K562 (cell line): ENCODE results near the gene YPEL2. TPM values are rescaled to one million over a fixed set of nuclear protein-coding genes. Genes with fewer than 3 reads are reported as not detected.

Experiments
- ATAC-seq: fragments of 200-7000 bp; cut with Tn5 transposase; 3 replicates; pipeline ENCODE4 v1.9.1; 2020; ENCODE audit warnings: moderate library complexity
- BruUV-seq: library from RNA; stranded (reverse); fragments of 400-500 nt; replicated peaks from 2 replicates; lab custom pipeline; 2021; lab: Mats Ljungman, UMichigan
- CTCF ChIA-PET: fragments of 300-600 bp; formaldehyde crosslinking; extraction: SDS; loops from one replicate; lab custom pipeline; 2021; ENCODE audit warnings: low intra/inter-chr PET ratio; lab: Yijun Ruan, JAX
- POLR2A ChIA-PET: fragments of 300-600, 350-650 bp; sonication (Branson Sonifier 250); formaldehyde crosslinking; extraction: SDS; loops from one replicate; lab custom pipeline; 2021; ENCODE audit warnings: antibody characterized with exemption, inconsistent platforms; lab: Yijun Ruan, JAX
- DNase-seq, 4 experiments: peaks; one replicate each; pipeline versions ENCODE4 v3.0.0 to v3.0.0-alpha.2; 2011 to 2018; ENCODE audit warnings: low spot score in 3 of 4, mixed read lengths in 3 of 4; ENCODE audit errors: extremely low read depth in 1 of 4
- FAIRE-seq: peaks from 2 replicates; lab custom pipeline; 2011; peaks lifted over from hg19 to GRCh38; lab: Jason Lieb, UNC
- H2AFZ ChIP-seq: 2 replicates; pipeline ENCODE4 v1.6.0; 2011; ENCODE audit warnings: low read depth, low read length, control low read depth, inconsistent platforms
- H3K27ac ChIP-seq: fragments of 200-600 bp; 3 replicates; pipeline ENCODE4 v1.8.0; 2011; ENCODE audit warnings: low read depth, mild to moderate bottlenecking, control low read depth, inconsistent platforms, low read length, moderate library complexity, mixed read lengths; ENCODE audit errors: extremely low read depth
- H3K27me3 ChIP-seq, 2 experiments: fragments of 300-600 bp in 1 of 2; 2 replicates in 1 of 2; 3 replicates in 1 of 2; pipeline versions ENCODE4 v1.6.0 to v1.8.0; 2011; ENCODE audit warnings: inconsistent platforms in 2 of 2, low read length in 2 of 2, mild to moderate bottlenecking in 1 of 2, mixed read lengths in 1 of 2, moderate library complexity in 1 of 2; ENCODE audit not compliant: control insufficient read depth in 2 of 2, insufficient read depth in 2 of 2
- H3K36me3 ChIP-seq: fragments of 300-600 bp; 3 replicates; pipeline ENCODE4 v1.8.0; 2011; ENCODE audit warnings: mild to moderate bottlenecking, low read length, inconsistent platforms; ENCODE audit not compliant: control insufficient read depth, insufficient read depth
- H3K4me1 ChIP-seq, 2 experiments: fragments of 200-600 bp in 1 of 2; replicated peaks in 1 of 2; 2 replicates in 1 of 2; 3 replicates in 1 of 2; pipeline versions ENCODE4 v1.5.1 to v1.8.0; 2011; ENCODE audit warnings: inconsistent platforms in 2 of 2, low read length in 2 of 2, mild to moderate bottlenecking in 1 of 2, mixed read lengths in 1 of 2, moderate library complexity in 1 of 2; ENCODE audit not compliant: control insufficient read depth in 2 of 2, insufficient read depth in 2 of 2
- H3K4me2 ChIP-seq: 2 replicates; pipeline ENCODE4 v1.6.1; 2011; ENCODE audit warnings: low read length, control low read depth, inconsistent platforms, mixed read lengths; ENCODE audit not compliant: insufficient read depth
- H3K4me3 ChIP-seq: fragments of 200-600 bp; sonication (generic), shearing (Covaris generic); 2 replicates; pipeline ENCODE4 v1.5.1; 2016; ENCODE audit warnings: control low read depth, inconsistent platforms
- H3K79me2 ChIP-seq: fragments of 200-600 bp; 3 replicates; pipeline ENCODE4 v1.8.0; 2011; ENCODE audit warnings: low read length, inconsistent platforms; ENCODE audit not compliant: control insufficient read depth, insufficient read depth
- H3K9ac ChIP-seq, 2 experiments: 2 replicates each; pipeline versions ENCODE4 v1.6.0 to v1.6.1; 2011; ENCODE audit warnings: low read depth in 2 of 2, low read length in 2 of 2, control low read depth in 1 of 2, inconsistent platforms in 1 of 2, mild to moderate bottlenecking in 1 of 2, mixed read lengths in 1 of 2; ENCODE audit not compliant: insufficient read depth in 1 of 2
- H3K9me1 ChIP-seq: one replicate; pipeline ENCODE4 v1.6.0; 2011; ENCODE audit warnings: inconsistent platforms, mild to moderate bottlenecking, low read length, moderate library complexity; ENCODE audit not compliant: control insufficient read depth, insufficient read depth
- H3K9me3 ChIP-seq: replicated peaks from 2 replicates; pipeline ENCODE4 v1.5.1; 2011; ENCODE audit warnings: low read depth, low read length, inconsistent platforms; ENCODE audit not compliant: control insufficient read depth, insufficient read depth
- H4K20me1 ChIP-seq: replicated peaks from 2 replicates; pipeline ENCODE4 v1.6.1; 2011; ENCODE audit warnings: low read length, inconsistent platforms, mixed read lengths; ENCODE audit not compliant: control insufficient read depth, insufficient read depth
- EZH2 ChIP-seq: IDR thresholded peaks from 2 replicates; pipeline ENCODE4 v1.6.1; 2012; ENCODE audit warnings: low read depth, mild to moderate bottlenecking, inconsistent platforms, low read length, borderline replicate concordance
- L3MBTL2 ChIP-seq: fragments of 450-650 bp; IDR thresholded peaks from 2 replicates; pipeline ENCODE4 v1.6.1; 2016; ENCODE audit warnings: mild to moderate bottlenecking, moderate library complexity
- NFIC ChIP-seq: fragments of 450-650 bp; IDR thresholded peaks from 2 replicates; pipeline ENCODE4 v1.6.1; 2017; ENCODE audit warnings: mild to moderate bottlenecking, inconsistent platforms
- POLR3A ChIP-seq: IDR thresholded peaks from 2 replicates; pipeline ENCODE4 v1.6.1; 2011; ENCODE audit warnings: borderline replicate concordance, mild to moderate bottlenecking, moderate library complexity; ENCODE audit not compliant: insufficient read length, insufficient read depth; ENCODE audit errors: extremely low read depth
- ZNF696 ChIP-seq: fragments of 250-450 bp; sonication (Bioruptor Pico); conservative IDR thresholded peaks from 2 replicates; pipeline ENCODE4 v1.4.0; 2020; ENCODE audit warnings: mild to moderate bottlenecking, moderate library complexity
- WGBS: fragments of 100-300 bp; shearing (Covaris generic); methylation state at CpG from one replicate; pipeline ENCODE4 v1.1.6; 2016; ENCODE audit warnings: low coverage, mixed read lengths; ENCODE audit not compliant: insufficient coverage; ENCODE audit errors: missing lambda C conversion rate; 5-methylcytosine and 5-hydroxymethylcytosine counted together
- in situ Hi-C: fragments of 300-500 bp; cut with MboI; formaldehyde crosslinking; loops from 4 replicates; pipeline ENCODE4 v1.15.0; 2018; ENCODE audit warnings: inconsistent platforms, mixed read lengths
- intact Hi-C: fragments of 100-400 bp; cut with micrococcal nuclease; formaldehyde crosslinking; loops from 2 replicates; pipeline ENCODE4 v1.14.2; 2022
- polyA plus RNA-seq, 8 experiments: library from polyadenylated mRNA; depleted of rRNA in 4 of 8; stranded (reverse) in 5 of 8; unstranded in 3 of 8; fragments of >200 nt; fragmentation: Nextera tagmentation in 2 of 8; fragmentation: Illumina TruSeq in 1 of 8; extraction: Ambion mirVana in 2 of 8; extraction: Trizol in 1 of 8; gene quantifications; 2 replicates each; pipeline versions ENCODE4 v1.2.1 to v1.2.3, GENCODE V29; 2011 to 2014; ENCODE audit warnings: inconsistent platforms in 1 of 8, missing spikeins in 1 of 8
- total RNA-seq, 7 experiments: library from RNA; depleted of rRNA in 6 of 7; stranded (reverse); fragments of >200 nt in 6 of 7; fragmentation: Illumina TruSeq in 2 of 7; extraction: Trizol in 2 of 7; gene quantifications; 2 replicates each; pipeline versions ENCODE4 v1.2.1 to v1.2.3, GENCODE V29; 2011 to 2021; ENCODE audit warnings: low replicate concordance in 1 of 7
- TF ChIP-seq, protein P1 (sequence below): sonication (generic); formaldehyde crosslinking; IDR thresholded peaks from 2 replicates; pipeline ENCODE4 v1.9.0; 2022; ENCODE audit warnings: mild to moderate bottlenecking, missing genetic modification reagents

Gene YPEL2
- total and polyA plus RNA-seq, 9 of the 15 experiments (the other 6 are each of a cell fraction or from before 2014, with no cell fraction given) = 0.11 to 2.4 (median 0.47) TPM

DNA sequence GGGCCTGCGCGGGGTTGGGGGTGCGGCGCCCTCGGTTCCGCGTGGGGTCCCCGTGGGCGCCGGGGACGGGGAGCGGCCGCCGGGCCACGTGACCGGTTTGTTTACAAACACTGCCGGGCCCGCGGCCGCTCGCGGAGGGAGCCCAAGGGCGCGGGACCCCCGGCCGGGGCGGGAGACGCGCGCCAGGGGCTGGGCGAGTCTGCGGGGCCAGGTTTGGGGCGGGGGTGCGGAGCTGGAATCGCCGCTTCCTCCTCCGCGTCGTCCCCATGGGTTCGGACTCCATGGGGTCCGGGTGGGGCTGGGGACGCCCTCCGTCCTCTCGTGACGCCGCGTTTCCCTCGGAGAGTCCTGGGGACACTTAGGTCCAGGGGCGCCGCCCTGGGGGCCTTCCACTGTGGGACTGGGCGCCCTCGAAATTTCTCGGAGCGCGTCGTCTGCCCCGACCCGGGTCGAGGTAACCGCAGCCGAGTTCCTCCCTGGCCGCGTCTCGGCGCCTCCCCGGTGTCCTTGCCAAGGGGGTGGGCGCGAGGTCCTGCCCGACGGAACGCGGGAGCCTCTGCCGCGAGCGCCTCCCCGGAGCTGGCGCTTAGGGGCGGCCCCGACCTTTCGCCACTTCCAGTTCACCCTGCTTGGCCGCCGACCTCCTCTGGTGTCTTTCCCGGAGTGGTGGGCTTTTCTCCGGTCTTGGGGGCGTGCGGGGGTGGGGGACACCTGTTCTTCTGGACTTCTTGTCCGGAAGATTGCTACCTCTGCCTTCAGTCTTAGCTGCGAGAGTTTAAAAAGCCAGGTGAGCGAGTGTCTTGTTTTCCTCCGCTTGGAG, 684 bp downstream of the YPEL2 start (continued):
- TF ChIP-seq POLR3A = no peak
- TF ChIP-seq L3MBTL2 = 0 out of 2 replicates have a peak, but pooled peaks have one; percentile 6

DNA sequence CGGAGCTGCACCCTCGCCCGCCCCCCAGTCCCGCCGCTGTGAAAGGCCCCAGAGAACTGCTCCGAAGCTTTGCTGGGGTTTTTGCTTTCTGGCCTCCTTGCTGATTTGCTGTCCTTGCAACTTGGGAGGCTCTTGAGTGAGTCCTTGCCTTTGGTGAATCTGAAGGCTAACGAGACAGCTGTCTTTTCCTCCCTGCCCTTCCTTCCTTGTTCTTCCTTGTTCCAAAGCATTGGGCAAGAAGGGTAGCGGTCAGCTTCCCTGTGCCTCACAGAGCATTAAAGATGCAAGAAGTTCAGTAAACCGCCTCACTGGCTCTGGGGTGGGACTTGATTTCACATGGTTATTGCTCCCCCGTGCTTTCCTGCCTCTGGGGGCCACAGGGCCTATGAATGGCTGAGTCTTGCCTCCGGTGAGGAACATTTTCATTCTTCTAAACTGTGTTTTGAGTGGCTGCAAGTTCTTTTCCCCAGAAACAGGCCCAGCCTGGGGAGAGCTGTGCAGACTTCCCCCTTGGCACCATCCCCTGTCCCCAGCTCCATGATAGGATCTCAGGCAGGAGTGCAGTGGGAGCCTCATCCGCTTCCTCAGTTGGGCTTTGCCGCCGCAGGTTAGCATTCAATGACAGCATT, 1.4 kb downstream of the YPEL2 start:
- Histone ChIP-seq H3K4me1 (peaks cover 16 to 23% of the 10 kb centered on the region in 2 experiments; a peak in 4 of 5 replicates), H2AFZ (0 out of 2 replicates have a peak overlapping the region, but pooled peaks have one; percentile 84), H3K79me2 (no peaks in the 10 kb centered on the region), H3K27me3 (peaks cover 33 to 38% of the 10 kb centered on the region in 2 experiments), H3K27ac (no peak overlapping the region), H3K36me3 (no peaks in the 10 kb centered on the region), H4K20me1 (0 out of 2 replicates have a peak, but pooled peaks cover 5% of the 10 kb centered on the region), H3K4me2 (no peak overlapping the region; the same call in 1 of the 2 replicates), H3K9me3 (no peaks in the 10 kb centered on the region), H3K9ac (peak overlapping the region in 1 of 2 experiments; percentile 91; a peak in 2 of 4 replicates), H3K4me3 (peak overlapping the region; percentile 51; the same call in 1 of the 2 replicates), H3K9me1 (no peaks in the 10 kb centered on the region)
- ChIA-PET POLR2A (interaction anchor here (0.6 to 1.0 kb wide), 2 partner anchors 112 to 332 kb away, joined by 3 read pairs; no protein-coding TSS in a partner anchor), CTCF (interaction anchor here (1.5 kb wide), 1 partner anchor 108 kb away, joined by 4 read pairs; no protein-coding TSS in a partner anchor)
- TF ChIP-seq EZH2 = 0 out of 2 replicates have a peak, but pooled peaks have one; percentile 47
- TF ChIP-seq, protein P1, sequence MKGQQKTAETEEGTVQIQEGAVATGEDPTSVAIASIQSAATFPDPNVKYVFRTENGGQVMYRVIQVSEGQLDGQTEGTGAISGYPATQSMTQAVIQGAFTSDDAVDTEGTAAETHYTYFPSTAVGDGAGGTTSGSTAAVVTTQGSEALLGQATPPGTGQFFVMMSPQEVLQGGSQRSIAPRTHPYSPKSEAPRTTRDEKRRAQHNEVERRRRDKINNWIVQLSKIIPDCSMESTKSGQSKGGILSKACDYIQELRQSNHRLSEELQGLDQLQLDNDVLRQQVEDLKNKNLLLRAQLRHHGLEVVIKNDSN (CRISPR knock-in tag) = 0 out of 2 replicates have a peak, but pooled peaks have one; percentile 11
- TF ChIP-seq ZNF696 (CRISPR knock-in tag) = no peak
- TF ChIP-seq NFIC = no peak
- 22% methylated on average over 14 of the region's 14 CpGs for whole genome bisulfite sequencing
- FAIRE-seq (no peak), ATAC-seq (no peak), DNase-seq (no peak)
- no TSS peak for BruUV-seq
- intact Hi-C loops (loop anchor here (5.0 kb wide), 1 partner anchor 34 kb away; no protein-coding TSS in a partner anchor), in situ Hi-C loops (no loop called here)
